ENCODE measurements around the gene LIN7A.

DNA sequence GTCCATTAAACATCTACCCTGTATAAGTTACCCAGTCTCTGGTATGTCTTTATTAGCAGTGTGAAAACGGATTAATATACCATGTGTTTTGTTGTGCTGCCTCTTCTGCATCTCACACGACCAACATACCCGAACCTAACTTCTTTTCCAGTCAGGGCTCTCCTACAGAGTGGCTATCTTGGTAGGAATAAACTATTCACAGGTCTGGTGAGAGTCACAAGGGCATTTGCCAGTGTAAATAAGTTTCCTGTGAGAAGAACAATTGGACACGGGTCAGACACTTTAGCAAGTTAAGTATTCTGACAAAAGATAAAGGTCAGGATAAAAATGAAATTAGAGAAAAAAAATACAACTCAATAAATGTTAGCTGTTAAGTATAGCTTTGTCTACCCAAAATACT is 160.1 kb downstream of the LIN7A start:
- TF ChIP-seq, protein P1, sequence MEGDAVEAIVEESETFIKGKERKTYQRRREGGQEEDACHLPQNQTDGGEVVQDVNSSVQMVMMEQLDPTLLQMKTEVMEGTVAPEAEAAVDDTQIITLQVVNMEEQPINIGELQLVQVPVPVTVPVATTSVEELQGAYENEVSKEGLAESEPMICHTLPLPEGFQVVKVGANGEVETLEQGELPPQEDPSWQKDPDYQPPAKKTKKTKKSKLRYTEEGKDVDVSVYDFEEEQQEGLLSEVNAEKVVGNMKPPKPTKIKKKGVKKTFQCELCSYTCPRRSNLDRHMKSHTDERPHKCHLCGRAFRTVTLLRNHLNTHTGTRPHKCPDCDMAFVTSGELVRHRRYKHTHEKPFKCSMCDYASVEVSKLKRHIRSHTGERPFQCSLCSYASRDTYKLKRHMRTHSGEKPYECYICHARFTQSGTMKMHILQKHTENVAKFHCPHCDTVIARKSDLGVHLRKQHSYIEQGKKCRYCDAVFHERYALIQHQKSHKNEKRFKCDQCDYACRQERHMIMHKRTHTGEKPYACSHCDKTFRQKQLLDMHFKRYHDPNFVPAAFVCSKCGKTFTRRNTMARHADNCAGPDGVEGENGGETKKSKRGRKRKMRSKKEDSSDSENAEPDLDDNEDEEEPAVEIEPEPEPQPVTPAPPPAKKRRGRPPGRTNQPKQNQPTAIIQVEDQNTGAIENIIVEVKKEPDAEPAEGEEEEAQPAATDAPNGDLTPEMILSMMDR (IDR thresholded peaks at IDR 0.05): no peak
- TF ChIP-seq POLR2A (IDR thresholded peaks at IDR 0.05): no peak

Data from heart left ventricle (tissue), 13 donors.